ENCODE measurements around the gene SAT1. TPM values are rescaled to one million over a fixed set of nuclear protein-coding genes. Genes with fewer than 3 reads are reported as not detected.

Gene SAT1
- total and polyA plus RNA-seq, 10 of the 15 experiments (the other 5 are each of a cell fraction or from before 2014, with no cell fraction given): 42.2 to 234 (median 60.4) TPM

- CTCF ChIA-PET: interaction anchor here (1.6 to 2.0 kb wide), 2 partner anchors 25 to 147 kb away, joined by 4 to 12 read pairs; no protein-coding TSS in a partner anchor
- Histone ChIP-seq H3K79me2 (ENCODE audit: control insufficient read depth, insufficient read depth, low read length) (no peaks in the 10 kb centered on the region), H3K9ac (ENCODE audit: control insufficient read depth, insufficient read depth, low read length) (no peak overlapping the region), H3K27ac (ENCODE audit: control insufficient read depth, insufficient read depth) (no peak overlapping the region), H2AFZ (ENCODE audit: control insufficient read depth, low read depth, low read length) (no peak overlapping the region), H3K27me3 (replicated peaks in 1 of 2; ENCODE audit: control insufficient read depth in 2 of 2, insufficient read depth in 2 of 2, low read length in 1 of 2) (no peaks in the 10 kb centered on the region), H3K4me1 (ENCODE audit: control insufficient read depth, insufficient read depth, low read length) (no peaks in the 10 kb centered on the region), H3K9me3 (replicated peaks; ENCODE audit: control insufficient read depth, insufficient read depth, low read length) (no peaks in the 10 kb centered on the region), H4K20me1 (ENCODE audit: control insufficient read depth, insufficient read depth) (no peaks in the 10 kb centered on the region), H3K4me2 (ENCODE audit: control insufficient read depth, insufficient read depth) (no peak overlapping the region), H3K36me3 (ENCODE audit: control insufficient read depth in 2 of 2, insufficient read depth in 2 of 2, low read length in 1 of 2) (no peaks in the 10 kb centered on the region), H3K4me3 (no peak overlapping the region)
- DNase-seq (ENCODE audit: low read depth, low spot score) (no peak), ATAC-seq (no peak), FAIRE-seq (no peak)
- 50% methylated on average over 1 of the region's 1 CpG for WGBS (ENCODE audit: insufficient coverage, insufficient replicate concordance, low lambda C conversion rate, missing lambda C conversion rate)
- intact Hi-C loops (cut with micrococcal nuclease; ENCODE audit: unreplicated experiment): no loop called here
- BruUV-seq (replicated peaks): no TSS peak
- TF ChIP-seq ZNF207 (IDR thresholded peaks at IDR 0.05; ENCODE audit: borderline replicate concordance): no peak
- TF ChIP-seq MEF2A (IDR thresholded peaks at IDR 0.05; ENCODE audit: insufficient read depth, low read depth, low read length): no peak
- no peak for TF ChIP-seq WRNIP1 (IDR thresholded peaks at IDR 0.05; ENCODE audit: borderline replicate concordance, low read depth, low read length)
- TF ChIP-seq, protein P1, sequence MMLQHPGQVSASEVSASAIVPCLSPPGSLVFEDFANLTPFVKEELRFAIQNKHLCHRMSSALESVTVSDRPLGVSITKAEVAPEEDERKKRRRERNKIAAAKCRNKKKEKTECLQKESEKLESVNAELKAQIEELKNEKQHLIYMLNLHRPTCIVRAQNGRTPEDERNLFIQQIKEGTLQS (IDR thresholded peaks at IDR 0.05; ENCODE audit: borderline replicate concordance, extremely low read depth, low read depth, low read length): no peak
- no peak for TF ChIP-seq FOXM1 (IDR thresholded peaks at IDR 0.05; ENCODE audit: low read depth, low read length)
- TF ChIP-seq TCF12 (IDR thresholded peaks at IDR 0.05; ENCODE audit: low read depth, low read length): no peak
- TF ChIP-seq NFYA (IDR thresholded peaks at IDR 0.05; ENCODE audit: borderline replicate concordance, low read depth, low read length): no peak
- no peak for TF ChIP-seq RAD21 (IDR thresholded peaks at IDR 0.05; ENCODE audit: insufficient read depth, low read depth, low read length)
- no peak for TF ChIP-seq POLR2AphosphoS2 (IDR thresholded peaks at IDR 0.05; ENCODE audit: low read depth, low read length)
- no peak for TF ChIP-seq ZNF687 (IDR thresholded peaks at IDR 0.05)
- TF ChIP-seq SPI1 (IDR thresholded peaks at IDR 0.05; ENCODE audit: borderline replicate concordance, insufficient read depth, low read depth, low read length): no peak
- no peak for TF ChIP-seq EZH2 (IDR thresholded peaks at IDR 0.05; ENCODE audit: borderline replicate concordance, control insufficient read depth, low read depth, low read length)
- TF ChIP-seq STAT3 (IDR thresholded peaks at IDR 0.05; ENCODE audit: low read depth, low read length): no peak
- no peak for TF ChIP-seq ZNF24 (IDR thresholded peaks at IDR 0.05)
- no peak for TF ChIP-seq TARDBP (IDR thresholded peaks at IDR 0.05; ENCODE audit: borderline replicate concordance)
- TF ChIP-seq MEF2B (IDR thresholded peaks at IDR 0.05; ENCODE audit: partially characterized antibody, poor library complexity, severe bottlenecking): no peak
- TF ChIP-seq PAX5 (IDR thresholded peaks at IDR 0.05; ENCODE audit: borderline replicate concordance, low read depth, low read length): no peak
- TF ChIP-seq, protein P2, sequence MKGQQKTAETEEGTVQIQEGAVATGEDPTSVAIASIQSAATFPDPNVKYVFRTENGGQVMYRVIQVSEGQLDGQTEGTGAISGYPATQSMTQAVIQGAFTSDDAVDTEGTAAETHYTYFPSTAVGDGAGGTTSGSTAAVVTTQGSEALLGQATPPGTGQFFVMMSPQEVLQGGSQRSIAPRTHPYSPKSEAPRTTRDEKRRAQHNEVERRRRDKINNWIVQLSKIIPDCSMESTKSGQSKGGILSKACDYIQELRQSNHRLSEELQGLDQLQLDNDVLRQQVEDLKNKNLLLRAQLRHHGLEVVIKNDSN (IDR thresholded peaks at IDR 0.05; ENCODE audit: borderline replicate concordance, extremely low read length, insufficient read depth, low read depth, low read length): no peak
- SMC1A ChIA-PET (ENCODE audit: uncharacterized antibody, unreplicated experiment): interaction anchor here (1.2 to 2.0 kb wide), 3 partner anchors 12 to 147 kb away, joined by 3 to 7 read pairs (median 3); partner anchors contain the start of genes ACOT9 and SAT1
- in situ Hi-C loops (cut with MboI): loop anchor here (10.0 kb wide), 1 partner anchor 150 kb away; the partner anchor contains the start of genes APOO and CXorf58
- RAD21 ChIA-PET (ENCODE audit: unreplicated experiment): interaction anchor here (1.3 to 1.5 kb wide), 2 partner anchors 19 to 147 kb away, joined by 3 to 4 read pairs; no protein-coding TSS in a partner anchor
- POLR2A ChIA-PET: no interaction called here
Observed at GRCh38 chrX:23754664-23755063, 28.3 kb upstream of the SAT1 start.
